ENCODE results near the gene HTR6.

HTR6 gene

DNA sequence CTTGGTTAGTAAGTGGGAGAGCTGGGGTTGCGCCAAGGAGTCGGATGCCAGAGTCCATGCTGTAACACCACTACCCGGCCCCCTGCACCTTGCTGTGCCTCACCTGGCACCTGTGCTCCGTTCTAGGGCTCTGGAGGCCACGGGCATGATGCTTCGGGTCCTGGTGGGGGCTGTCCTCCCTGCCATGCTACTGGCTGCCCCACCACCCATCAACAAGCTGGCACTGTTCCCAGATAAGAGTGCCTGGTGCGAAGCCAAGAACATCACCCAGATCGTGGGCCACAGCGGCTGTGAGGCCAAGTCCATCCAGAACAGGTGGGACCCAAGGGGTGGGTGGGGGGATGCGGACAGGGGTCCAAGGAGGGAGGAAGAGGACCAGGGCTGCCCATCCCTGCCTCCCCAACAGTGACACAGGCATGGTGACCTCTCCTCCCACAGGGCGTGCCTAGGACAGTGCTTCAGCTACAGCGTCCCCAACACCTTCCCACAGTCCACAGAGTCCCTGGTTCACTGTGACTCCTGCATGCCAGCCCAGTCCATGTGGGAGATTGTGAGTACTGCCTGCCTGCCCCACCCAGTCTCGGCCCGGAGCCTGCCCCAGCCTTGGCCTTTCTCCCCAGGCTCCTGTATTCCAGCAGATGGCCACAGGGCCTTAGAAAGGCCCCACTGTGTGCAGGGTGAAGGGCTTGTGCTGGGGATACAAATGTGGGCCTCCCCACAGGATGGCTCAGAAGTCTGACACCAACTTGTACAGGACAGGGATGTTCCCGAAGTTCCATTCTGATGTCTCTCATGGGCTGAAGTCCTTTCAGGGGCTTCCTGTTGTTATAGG lies 9.6 kb upstream of the HTR6 start:
- POLR2A ChIA-PET = no interaction called here
- CTCF ChIA-PET = interaction anchor here (1.0 to 4.6 kb wide), 11 partner anchors 7 to 293 kb away, joined by 3 to 46 read pairs (median 5); partner anchors contain the start of gene HTR6
- no peak for DNase-seq (ENCODE audit: extremely low spot score)
- TF ChIP-seq, protein P1, sequence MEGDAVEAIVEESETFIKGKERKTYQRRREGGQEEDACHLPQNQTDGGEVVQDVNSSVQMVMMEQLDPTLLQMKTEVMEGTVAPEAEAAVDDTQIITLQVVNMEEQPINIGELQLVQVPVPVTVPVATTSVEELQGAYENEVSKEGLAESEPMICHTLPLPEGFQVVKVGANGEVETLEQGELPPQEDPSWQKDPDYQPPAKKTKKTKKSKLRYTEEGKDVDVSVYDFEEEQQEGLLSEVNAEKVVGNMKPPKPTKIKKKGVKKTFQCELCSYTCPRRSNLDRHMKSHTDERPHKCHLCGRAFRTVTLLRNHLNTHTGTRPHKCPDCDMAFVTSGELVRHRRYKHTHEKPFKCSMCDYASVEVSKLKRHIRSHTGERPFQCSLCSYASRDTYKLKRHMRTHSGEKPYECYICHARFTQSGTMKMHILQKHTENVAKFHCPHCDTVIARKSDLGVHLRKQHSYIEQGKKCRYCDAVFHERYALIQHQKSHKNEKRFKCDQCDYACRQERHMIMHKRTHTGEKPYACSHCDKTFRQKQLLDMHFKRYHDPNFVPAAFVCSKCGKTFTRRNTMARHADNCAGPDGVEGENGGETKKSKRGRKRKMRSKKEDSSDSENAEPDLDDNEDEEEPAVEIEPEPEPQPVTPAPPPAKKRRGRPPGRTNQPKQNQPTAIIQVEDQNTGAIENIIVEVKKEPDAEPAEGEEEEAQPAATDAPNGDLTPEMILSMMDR (IDR thresholded peaks at IDR 0.05; ENCODE audit: control extremely low read depth, extremely low read depth, low read depth, missing control alignments) = no peak

DNA sequence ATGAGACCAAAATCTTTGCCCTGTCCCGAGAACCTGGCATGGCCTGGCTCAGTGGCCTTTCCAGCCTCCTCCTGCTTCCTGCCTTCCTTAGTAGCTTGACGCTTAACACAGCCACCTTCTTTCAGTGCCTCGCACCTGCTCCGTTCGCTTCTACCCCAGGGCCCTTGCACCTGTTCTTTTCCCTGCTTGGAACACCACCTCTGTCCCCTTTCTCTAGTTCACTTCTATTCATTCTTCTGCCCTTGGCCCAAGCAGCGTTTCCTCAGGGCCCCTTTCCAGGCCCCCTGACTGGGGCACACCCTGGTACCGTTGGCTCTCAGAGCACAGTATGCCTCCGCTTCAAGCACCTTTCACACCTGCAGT lies 9.0 kb upstream of the HTR6 start:
- no peak for DNase-seq (ENCODE audit: extremely low spot score)
- CTCF ChIA-PET = interaction anchor here (1.4 kb wide), 1 partner anchor 1058 kb away, joined by 3 read pairs; no protein-coding TSS in a partner anchor
- TF ChIP-seq, protein P1 (IDR thresholded peaks at IDR 0.05; ENCODE audit: control extremely low read depth, extremely low read depth, low read depth, missing control alignments) = no peak
- POLR2A ChIA-PET = no interaction called here

DNA sequence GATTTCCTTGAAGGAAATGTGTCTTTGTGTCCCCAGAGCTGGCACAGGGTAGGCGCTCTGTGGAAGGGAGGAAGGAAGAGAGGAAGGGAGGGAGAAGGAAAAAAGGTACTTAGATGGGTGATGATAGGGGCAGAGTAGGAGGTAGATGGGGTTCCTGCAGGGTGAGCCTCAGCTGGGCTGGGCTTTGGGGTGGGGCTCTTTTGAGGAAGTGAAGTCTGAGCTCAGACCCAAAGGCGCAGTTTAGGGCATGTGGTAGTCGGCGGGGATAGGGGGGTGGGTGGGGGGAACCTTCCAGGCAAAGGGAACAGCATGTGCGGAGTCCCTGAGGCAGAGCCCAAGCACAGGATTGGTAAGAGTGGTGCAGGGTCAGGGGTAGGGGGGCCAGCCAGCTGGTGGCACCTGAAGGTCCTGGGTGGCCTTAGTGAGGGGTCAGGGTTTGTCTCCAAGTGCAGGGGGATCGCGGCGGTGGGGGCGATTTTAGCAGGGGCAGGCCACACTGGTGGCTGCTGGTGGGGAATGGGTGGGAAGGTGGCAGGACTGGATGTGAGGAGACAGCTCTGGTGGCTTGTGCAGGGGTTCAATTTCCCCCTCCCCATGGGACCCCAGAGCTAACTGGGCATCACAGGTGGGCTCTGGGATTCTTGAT lies 8.4 kb upstream of the HTR6 start:
- CTCF ChIA-PET = interaction anchor here (1.4 kb wide), 1 partner anchor 1059 kb away, joined by 3 read pairs; no protein-coding TSS in a partner anchor
- POLR2A ChIA-PET = no interaction called here
- no peak for DNase-seq (ENCODE audit: extremely low spot score)
- TF ChIP-seq, protein P1 (IDR thresholded peaks at IDR 0.05; ENCODE audit: control extremely low read depth, extremely low read depth, low read depth, missing control alignments) = no peak

DNA sequence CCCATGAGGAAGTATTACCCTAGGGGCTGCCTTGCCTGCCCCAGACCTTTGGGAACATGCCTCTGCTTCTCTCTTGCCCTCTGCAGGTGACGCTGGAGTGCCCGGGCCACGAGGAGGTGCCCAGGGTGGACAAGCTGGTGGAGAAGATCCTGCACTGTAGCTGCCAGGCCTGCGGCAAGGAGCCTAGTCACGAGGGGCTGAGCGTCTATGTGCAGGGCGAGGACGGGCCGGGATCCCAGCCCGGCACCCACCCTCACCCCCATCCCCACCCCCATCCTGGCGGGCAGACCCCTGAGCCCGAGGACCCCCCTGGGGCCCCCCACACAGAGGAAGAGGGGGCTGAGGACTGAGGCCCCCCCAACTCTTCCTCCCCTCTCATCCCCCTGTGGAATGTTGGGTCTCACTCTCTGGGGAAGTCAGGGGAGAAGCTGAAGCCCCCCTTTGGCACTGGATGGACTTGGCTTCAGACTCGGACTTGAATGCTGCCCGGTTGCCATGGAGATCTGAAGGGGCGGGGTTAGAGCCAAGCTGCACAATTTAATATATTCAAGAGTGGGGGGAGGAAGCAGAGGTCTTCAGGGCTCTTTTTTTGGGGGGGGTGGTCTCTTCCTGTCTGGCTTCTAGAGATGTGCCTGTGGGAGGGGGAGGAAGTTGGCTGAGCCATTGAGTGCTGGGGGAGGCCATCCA lies 7.8 kb upstream of the HTR6 start:
- TF ChIP-seq, protein P1 (IDR thresholded peaks at IDR 0.05; ENCODE audit: control extremely low read depth, extremely low read depth, low read depth, missing control alignments) = no peak
- CTCF ChIA-PET = interaction anchor here (1.4 kb wide), 1 partner anchor 1060 kb away, joined by 3 read pairs; no protein-coding TSS in a partner anchor
- POLR2A ChIA-PET = interaction anchor here (0.5 kb wide), 1 partner anchor 736 kb away, joined by 3 read pairs; no protein-coding TSS in a partner anchor
- DNase-seq (ENCODE audit: extremely low spot score) = no peak

DNA sequence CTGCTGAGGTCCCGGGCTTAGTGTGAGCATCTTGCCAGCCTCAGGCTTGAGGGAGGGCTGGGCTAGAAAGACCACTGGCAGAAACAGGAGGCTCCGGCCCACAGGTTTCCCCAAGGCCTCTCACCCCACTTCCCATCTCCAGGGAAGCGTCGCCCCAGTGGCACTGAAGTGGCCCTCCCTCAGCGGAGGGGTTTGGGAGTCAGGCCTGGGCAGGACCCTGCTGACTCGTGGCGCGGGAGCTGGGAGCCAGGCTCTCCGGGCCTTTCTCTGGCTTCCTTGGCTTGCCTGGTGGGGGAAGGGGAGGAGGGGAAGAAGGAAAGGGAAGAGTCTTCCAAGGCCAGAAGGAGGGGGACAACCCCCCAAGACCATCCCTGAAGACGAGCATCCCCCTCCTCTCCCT lies 7.2 kb upstream of the HTR6 start:
- TF ChIP-seq, protein P1 (IDR thresholded peaks at IDR 0.05; ENCODE audit: control extremely low read depth, extremely low read depth, low read depth, missing control alignments) = no peak
- DNase-seq (ENCODE audit: extremely low spot score) = no peak
- POLR2A ChIA-PET = interaction anchor here (0.5 kb wide), 1 partner anchor 736 kb away, joined by 3 read pairs; no protein-coding TSS in a partner anchor
- CTCF ChIA-PET = no interaction called here

DNA sequence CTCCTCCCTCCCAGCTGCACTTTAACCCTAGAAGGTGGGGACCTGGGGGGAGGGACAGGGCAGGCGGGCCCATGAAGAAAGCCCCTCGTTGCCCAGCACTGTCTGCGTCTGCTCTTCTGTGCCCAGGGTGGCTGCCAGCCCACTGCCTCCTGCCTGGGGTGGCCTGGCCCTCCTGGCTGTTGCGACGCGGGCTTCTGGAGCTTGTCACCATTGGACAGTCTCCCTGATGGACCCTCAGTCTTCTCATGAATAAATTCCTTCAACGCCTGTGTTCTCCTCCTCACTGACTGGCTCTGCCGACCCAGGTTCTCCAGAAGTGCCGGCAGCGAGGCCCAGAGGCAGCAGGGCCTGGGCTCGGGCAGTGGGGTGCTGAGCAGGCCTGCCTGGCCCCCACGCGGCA lies 6.5 kb upstream of the HTR6 start:
- ChIA-PET CTCF (no interaction called here), POLR2A (no interaction called here)
- TF ChIP-seq, protein P1 (IDR thresholded peaks at IDR 0.05; ENCODE audit: control extremely low read depth, extremely low read depth, low read depth, missing control alignments) = no peak

More for the DNA sequence above, 6.5 kb upstream of the HTR6 start:
- DNase-seq (ENCODE audit: extremely low spot score) = no peak
